H7 (cell line): ENCODE measurements around the gene TM4SF5. TPM values are rescaled to one million over a fixed set of nuclear protein-coding genes. Genes with fewer than 3 reads are reported as not detected.

Experiments used
- DNase-seq: peaks from one replicate; pipeline ENCODE4 v3.0.0; 2012
- H3K27me3 ChIP-seq: 2 replicates; pipeline ENCODE4 v1.6.0; 2011; ENCODE audit warnings: mild to moderate bottlenecking, low read length; ENCODE audit not compliant: control insufficient read depth, insufficient read depth
- H3K36me3 ChIP-seq: replicated peaks from 2 replicates; pipeline ENCODE4 v1.5.1; 2011; ENCODE audit warnings: low read length; ENCODE audit not compliant: control insufficient read depth, insufficient read depth
- H3K4me3 ChIP-seq: 2 replicates; pipeline ENCODE4 v1.5.1; 2011; ENCODE audit warnings: low read depth, mild to moderate bottlenecking, control low read depth, low read length, moderate library complexity; ENCODE audit not compliant: insufficient read depth
- total RNA-seq: library from RNA; depleted of rRNA; stranded (reverse); fragments of >200 nt; shearing (Covaris generic); gene quantifications from 2 replicates; pipeline ENCODE4 v1.2.3, GENCODE V29; 2014

Gene TM4SF5
- total RNA-seq, 1 experiment from 2014 or later: not detected

DNA sequence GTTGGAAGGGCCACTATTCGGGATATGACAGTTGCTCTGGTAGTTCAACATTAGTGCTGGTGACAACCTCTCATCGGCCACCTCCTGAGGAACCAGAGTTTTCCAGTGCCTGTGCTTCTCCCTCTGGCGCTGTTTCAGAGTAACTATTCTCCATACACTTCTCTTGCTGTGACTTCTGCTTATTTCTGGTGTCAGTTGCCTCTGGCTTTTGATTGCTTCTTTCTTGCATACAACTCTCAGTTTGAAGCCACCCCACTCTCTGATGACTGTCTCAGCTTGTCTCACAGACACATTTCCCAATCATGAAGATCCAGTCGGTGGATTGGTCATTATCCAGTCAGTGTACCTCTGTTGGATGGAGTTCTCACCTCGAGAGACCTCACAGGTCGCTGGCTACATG lies 3.4 kb upstream of the TM4SF5 start:
- Histone ChIP-seq H3K36me3 (no peaks in the 10 kb centered on the region), H3K4me3 (no peak overlapping the region), H3K27me3 (no peaks in the 10 kb centered on the region; the same call in 1 of the 2 replicates)
- DNase-seq: no peak

DNA sequence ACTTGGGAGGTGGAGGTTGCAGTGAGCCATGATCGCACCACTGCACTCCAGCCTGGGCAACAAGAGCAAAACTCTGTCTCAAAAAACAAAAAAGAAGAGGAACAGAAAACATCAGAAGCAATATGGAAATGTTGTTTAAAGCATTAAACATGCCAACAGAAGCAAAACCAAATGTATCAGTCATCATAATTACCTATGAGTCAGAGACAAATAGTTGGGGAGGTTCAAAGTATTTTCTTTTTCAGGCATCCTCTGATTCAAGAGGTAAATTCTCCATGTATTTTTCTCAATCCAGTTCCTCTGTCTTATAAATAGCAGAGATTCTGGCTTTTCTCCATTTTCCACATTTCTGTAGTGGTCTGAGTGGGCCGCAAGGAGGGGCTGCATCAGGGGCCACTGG lies 2.1 kb upstream of the TM4SF5 start:
- no peaks in the 10 kb centered on the region; the same call in 1 of the 2 replicates for H3K27me3 ChIP-seq
- H3K4me3 ChIP-seq: no peak overlapping the region
- DNase-seq: no peak
- H3K36me3 ChIP-seq: no peaks in the 10 kb centered on the region

- peak; percentile 26 for DNase-seq
- H3K36me3 ChIP-seq: no peaks in the 10 kb centered on the region
- no peak overlapping the region for H3K4me3 ChIP-seq
- H3K27me3 ChIP-seq: no peaks in the 10 kb centered on the region; the same call in 1 of the 2 replicates
Measured at GRCh38 chr17:4772235-4772613, 538 bp downstream of the TM4SF5 start.

DNA sequence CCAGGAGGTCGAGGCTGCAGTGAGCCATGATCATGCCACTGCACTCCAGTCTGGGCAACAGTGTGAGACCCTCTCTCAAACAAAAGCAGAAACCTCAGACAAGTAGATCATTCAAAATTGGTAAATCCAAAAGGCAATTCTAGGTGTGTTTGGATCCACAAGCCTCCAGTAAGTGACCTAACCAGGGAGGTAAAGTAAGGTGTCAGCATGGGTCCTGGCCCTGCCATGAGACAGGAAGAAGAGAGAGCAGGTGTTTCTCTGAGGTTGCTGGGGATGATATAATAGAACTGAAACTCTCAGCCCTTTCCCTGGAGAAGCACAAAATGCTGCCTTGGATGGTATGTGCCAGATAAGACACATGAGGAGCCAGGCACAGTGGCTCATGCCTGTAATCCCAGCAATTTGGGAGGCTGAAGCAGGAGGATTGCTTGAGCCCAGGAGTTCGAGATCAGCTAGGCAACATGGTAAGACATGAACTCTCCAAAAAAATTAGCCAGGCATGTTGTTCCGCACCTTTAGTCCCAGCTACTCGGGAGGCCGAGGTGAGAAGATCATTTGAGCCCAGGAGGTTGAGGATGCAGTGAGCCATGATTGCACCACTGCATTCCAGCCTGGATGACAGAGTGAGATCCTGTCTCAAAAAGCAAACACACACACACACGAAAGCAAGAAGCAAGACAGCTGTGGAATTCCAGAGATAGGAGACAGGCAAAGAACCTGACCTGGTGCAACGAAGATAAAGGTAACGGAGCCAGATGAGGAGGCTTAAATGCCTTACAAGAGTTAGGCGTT lies 6.5 kb downstream of the TM4SF5 start:
- no peak for DNase-seq
- H3K36me3 ChIP-seq: no peaks in the 10 kb centered on the region
- H3K27me3 ChIP-seq: peaks cover 2% of the 10 kb centered on the region; the same call in 1 of the 2 replicates
- no peak overlapping the region for H3K4me3 ChIP-seq

DNA sequence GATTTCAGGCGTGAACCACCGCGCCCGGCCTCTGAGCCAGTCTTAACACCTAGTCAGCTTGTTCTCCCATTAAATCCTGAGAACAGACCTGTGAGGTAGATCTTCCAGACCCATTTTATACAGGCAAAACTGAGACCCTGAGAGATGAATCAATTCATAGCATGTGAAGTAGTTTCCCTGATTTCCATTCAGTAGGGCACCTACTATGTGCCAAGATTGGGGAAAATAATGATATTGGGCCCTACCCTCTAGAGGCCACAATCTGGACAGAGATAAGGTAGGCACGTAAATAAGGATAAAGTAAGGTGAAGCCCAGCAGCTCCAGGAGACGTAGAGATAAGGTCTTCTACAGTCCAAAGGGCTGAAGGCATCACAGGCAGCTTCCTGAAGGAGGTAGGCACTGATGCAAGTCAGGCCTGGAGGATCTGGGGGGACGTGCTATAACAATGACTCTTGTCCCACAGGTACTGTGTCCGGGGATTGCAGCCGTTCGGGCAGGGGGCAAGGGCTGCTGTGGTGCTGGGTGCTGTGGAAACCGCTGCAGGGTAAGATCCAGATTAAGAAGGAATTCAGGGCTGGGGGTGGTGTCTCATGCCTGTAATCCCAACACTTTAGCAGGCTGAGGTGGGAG lies 8.8 kb downstream of the TM4SF5 start:
- Histone ChIP-seq H3K36me3 (no peaks in the 10 kb centered on the region), H3K4me3 (no peak overlapping the region), H3K27me3 (peaks cover 2% of the 10 kb centered on the region; the same call in 1 of the 2 replicates)
- DNase-seq: no peak

DNA sequence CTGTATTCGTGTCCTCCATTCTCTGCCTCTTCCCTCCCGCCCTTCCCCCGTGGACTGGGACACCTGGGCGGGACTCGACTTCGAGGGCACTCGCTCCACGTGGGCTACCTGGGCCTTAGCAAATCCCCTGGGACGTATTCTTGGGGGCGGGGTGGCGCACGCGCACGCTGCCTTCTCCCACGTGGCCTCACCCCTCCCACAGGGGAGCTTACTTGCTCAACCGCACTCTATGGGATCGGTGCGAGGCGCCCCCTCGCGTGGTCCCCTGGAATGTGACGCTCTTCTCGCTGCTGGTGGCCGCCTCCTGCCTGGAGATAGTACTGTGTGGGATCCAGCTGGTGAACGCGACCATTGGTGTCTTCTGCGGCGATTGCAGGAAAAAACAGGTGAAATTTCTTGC lies 11.0 kb downstream of the TM4SF5 start:
- H3K27me3 ChIP-seq: peaks cover 2% of the 10 kb centered on the region; the same call in 1 of the 2 replicates
- no peak overlapping the region for H3K4me3 ChIP-seq
- no peaks in the 10 kb centered on the region for H3K36me3 ChIP-seq
- peak; percentile 71 for DNase-seq

GRCh38 chr17:4785311-4786105 lies 13.8 kb downstream of the TM4SF5 start:
- Histone ChIP-seq H3K27me3 (peaks cover 26% of the 10 kb centered on the region), H3K4me3 (no peak overlapping the region), H3K36me3 (no peaks in the 10 kb centered on the region)
- DNase-seq: peak; percentile 56

- Histone ChIP-seq H3K4me3 (no peak within 1 kb of the TSS), H3K36me3 (no peaks in the 10 kb centered on the region), H3K27me3 (peaks cover 31% of the 10 kb centered on the region)
- no peak for DNase-seq
Measured at GRCh38 chr17:4786106-4786511, 14.4 kb downstream of the TM4SF5 start, which contains the start of gene VMO1. VMO1 (minus strand) TSS chr17:4786364; CDS start chr17:4786352, 12 bp downstream.

DNA sequence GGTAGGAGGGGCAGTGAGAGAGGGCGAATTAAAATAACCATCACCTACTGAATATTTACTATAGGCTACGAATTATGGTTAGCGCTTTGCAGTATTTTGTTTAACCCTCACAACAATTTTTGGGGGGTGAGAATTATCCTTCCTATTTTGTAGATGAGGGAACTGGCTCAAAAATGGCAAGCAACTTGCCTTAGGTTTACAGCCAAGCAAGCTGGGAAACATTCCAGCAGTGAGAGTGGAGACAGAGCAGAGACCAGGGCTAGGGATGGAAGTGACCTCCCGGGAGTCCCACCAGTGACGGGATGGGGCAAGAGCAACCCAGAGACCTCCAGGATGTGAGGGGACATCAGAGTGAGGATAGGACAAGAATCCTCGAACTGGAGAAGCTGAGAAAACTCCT lies 14.8 kb downstream of the TM4SF5 start:
- Histone ChIP-seq H3K36me3 (no peaks in the 10 kb centered on the region), H3K27me3 (peaks cover 33% of the 10 kb centered on the region), H3K4me3 (no peak overlapping the region)
- peak; percentile 55 for DNase-seq

GRCh38 chr17:4788159-4788806 lies 16.6 kb downstream of the TM4SF5 start:
- Histone ChIP-seq H3K27me3 (peaks cover 31% of the 10 kb centered on the region), H3K36me3 (no peaks in the 10 kb centered on the region), H3K4me3 (peak overlapping the region; percentile 69; the same call in 1 of the 2 replicates)
- DNase-seq: no peak

- H3K27me3 ChIP-seq: peaks cover 31% of the 10 kb centered on the region
- peak within 1 kb of the TSS; percentile 69 for H3K4me3 ChIP-seq
- peak; percentile 83 for DNase-seq
- no peaks in the 10 kb centered on the region for H3K36me3 ChIP-seq
Measured at GRCh38 chr17:4788807-4789700, 17.4 kb downstream of the TM4SF5 start, which contains the start of gene GLTPD2. GLTPD2 (plus strand) TSS chr17:4788964; CDS start chr17:4789012, 48 bp downstream.

DNA sequence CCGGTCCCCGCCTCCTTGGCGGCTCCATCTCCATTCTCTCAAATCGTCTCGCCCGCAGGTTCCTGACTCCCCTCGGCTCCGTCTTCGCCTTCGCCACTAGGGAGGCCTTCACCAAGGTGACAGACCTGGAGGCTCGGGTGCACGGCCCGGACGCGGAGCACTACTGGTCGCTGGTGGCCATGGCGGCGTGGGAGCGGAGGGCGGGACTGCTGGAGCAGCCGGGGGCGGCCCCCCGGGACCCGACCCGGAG lies 17.9 kb downstream of the TM4SF5 start:
- Histone ChIP-seq H3K27me3 (peaks cover 31% of the 10 kb centered on the region), H3K4me3 (peak overlapping the region; percentile 69), H3K36me3 (no peaks in the 10 kb centered on the region)
- DNase-seq: no peak

- DNase-seq: peak; percentile 94
- Histone ChIP-seq H3K27me3 (peaks cover 31% of the 10 kb centered on the region), H3K36me3 (no peaks in the 10 kb centered on the region), H3K4me3 (peak overlapping the region; percentile 69)
Measured at GRCh38 chr17:4789951-4790704, 18.4 kb downstream of the TM4SF5 start.
